Measurements from ENCODE around the gene SLC26A11. TPM values are rescaled to one million over a fixed set of nuclear protein-coding genes. Genes with fewer than 3 reads are reported as not detected.

SLC26A11 gene
- total RNA-seq, 1 donor from 2014 or later, result 51.6 TPM

DNA sequence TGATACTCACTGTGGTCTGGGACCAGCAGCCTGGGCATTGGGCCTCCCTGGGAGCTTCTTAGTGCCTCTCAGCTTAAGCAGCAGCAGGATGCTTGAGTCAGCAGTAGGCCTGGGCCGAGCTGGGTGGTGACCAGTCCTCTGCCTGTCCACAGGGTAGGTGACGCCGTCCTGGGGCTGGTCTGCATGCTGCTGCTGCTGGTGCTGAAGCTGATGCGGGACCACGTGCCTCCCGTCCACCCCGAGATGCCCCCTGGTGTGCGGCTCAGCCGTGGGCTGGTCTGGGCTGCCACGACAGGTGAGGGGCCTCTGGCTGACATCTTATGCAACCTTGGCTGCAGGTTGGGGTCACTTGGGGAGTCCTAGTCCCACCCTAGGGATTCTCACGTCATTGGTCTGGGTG lies 7.4 kb downstream of the SLC26A11 start:
- H3K4me1 ChIP-seq, result no peaks in the 10 kb centered on the region
- H3K4me3 ChIP-seq, result no peak overlapping the region
- DNase-seq (no peak), ATAC-seq (no peak)
- H3K9me3 ChIP-seq, result peaks cover 1% of the 10 kb centered on the region
- H3K27ac ChIP-seq, result no peak overlapping the region
- no peak for TF ChIP-seq CTCF (IDR thresholded peaks at IDR 0.05)
- peaks cover 7% of the 10 kb centered on the region for H3K36me3 ChIP-seq
- H3K27me3 ChIP-seq, result no peaks in the 10 kb centered on the region
- intact Hi-C loops (cut with DNase I), result no loop called here

GRCh38 chr17:80228477-80228876 lies 8.2 kb downstream of the SLC26A11 start:
- Histone ChIP-seq H3K9me3 (peaks cover 8% of the 10 kb centered on the region), H3K36me3 (peaks cover 7% of the 10 kb centered on the region), H3K4me1 (no peaks in the 10 kb centered on the region), H3K4me3 (no peak overlapping the region), H3K27me3 (no peaks in the 10 kb centered on the region), H3K27ac (no peak overlapping the region)
- no peak for TF ChIP-seq CTCF (IDR thresholded peaks at IDR 0.05)
- ATAC-seq (no peak), DNase-seq (no peak)
- intact Hi-C loops (cut with DNase I), result no loop called here

- Histone ChIP-seq H3K27ac (no peak overlapping the region), H3K4me1 (no peaks in the 10 kb centered on the region), H3K9me3 (peaks cover 8% of the 10 kb centered on the region), H3K4me3 (no peak overlapping the region), H3K36me3 (peaks cover 7% of the 10 kb centered on the region), H3K27me3 (no peaks in the 10 kb centered on the region)
- intact Hi-C loops (cut with DNase I), result no loop called here
- no peak for TF ChIP-seq CTCF (IDR thresholded peaks at IDR 0.05)
- DNase-seq (no peak), ATAC-seq (no peak)
These were observed 8.8 kb downstream of the SLC26A11 start for GRCh38 chr17:80229011-80229410.

DNA sequence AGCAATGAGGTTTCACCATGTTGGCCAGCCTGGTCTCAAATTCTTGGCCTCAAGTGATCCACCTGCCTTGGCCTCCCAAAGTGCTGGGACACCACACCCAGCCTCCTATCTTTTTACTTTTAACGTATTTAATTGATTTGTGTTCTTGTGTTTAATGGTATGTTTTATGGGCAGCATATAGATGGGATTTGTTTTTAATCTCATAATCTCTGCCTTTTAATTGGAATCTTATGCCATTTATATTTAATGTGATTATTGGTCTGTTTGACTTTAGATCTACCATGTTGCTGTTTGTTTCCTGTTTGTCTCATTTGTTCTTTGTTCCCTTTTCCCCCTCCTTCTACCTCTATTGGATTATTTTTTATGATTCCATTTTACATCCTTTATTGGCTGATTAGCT lies 12.2 kb downstream of the SLC26A11 start:
- TF ChIP-seq CTCF (IDR thresholded peaks at IDR 0.05), result no peak
- intact Hi-C loops (cut with DNase I), result no loop called here

DNA sequence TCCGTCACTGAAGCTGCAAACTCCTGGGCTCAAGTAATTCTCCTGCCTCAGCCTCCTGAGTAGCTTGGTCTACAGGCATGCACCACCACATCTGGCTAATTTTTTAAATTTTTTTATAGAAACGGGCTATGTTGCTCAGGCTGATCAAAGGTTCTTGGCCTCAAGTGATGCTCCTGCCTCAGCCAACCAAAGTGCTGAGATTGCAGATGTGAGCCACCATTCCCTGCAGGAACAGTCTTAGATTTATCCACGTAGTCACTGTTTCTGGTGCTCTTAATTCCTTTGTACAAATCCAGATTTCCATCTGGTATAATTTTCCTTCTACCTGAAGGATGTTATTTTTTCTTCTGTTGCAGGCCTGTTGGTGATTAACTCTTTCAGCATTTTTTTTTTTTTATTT lies 13.0 kb downstream of the SLC26A11 start:
- Histone ChIP-seq H3K27me3 (no peaks in the 10 kb centered on the region), H3K36me3 (peaks cover 32% of the 10 kb centered on the region), H3K4me1 (no peaks in the 10 kb centered on the region), H3K9me3 (peaks cover 8% of the 10 kb centered on the region), H3K27ac (no peak overlapping the region), H3K4me3 (no peak overlapping the region)
- DNase-seq, result no peak
- TF ChIP-seq CTCF (IDR thresholded peaks at IDR 0.05), result no peak
- ATAC-seq, result no peak
- intact Hi-C loops (cut with DNase I), result no loop called here

More for the DNA sequence above, 12.2 kb downstream of the SLC26A11 start:
- Histone ChIP-seq H3K4me1 (no peaks in the 10 kb centered on the region), H3K9me3 (peaks cover 8% of the 10 kb centered on the region), H3K27ac (no peak overlapping the region), H3K36me3 (peaks cover 31% of the 10 kb centered on the region), H3K4me3 (no peak overlapping the region), H3K27me3 (no peaks in the 10 kb centered on the region)
- ATAC-seq, result no peak
- no peak for DNase-seq

DNA sequence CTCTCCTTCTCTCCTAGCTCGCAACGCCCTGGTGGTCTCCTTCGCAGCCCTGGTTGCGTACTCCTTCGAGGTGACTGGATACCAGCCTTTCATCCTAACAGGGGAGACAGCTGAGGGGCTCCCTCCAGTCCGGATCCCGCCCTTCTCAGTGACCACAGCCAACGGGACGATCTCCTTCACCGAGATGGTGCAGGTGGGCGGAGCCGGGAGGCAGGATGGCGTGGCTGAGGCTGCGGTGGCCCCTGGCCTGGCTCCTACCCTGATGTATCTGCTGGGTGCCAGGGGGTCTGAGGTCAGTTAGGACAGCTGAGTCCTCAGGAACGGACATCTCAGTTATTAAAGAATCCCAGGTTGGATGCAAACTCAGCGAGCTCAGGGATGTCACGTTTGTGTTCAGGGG lies 16.7 kb downstream of the SLC26A11 start:
- Histone ChIP-seq H3K9me3 (peaks cover 8% of the 10 kb centered on the region), H3K27ac (no peak overlapping the region), H3K36me3 (peaks cover 52% of the 10 kb centered on the region), H3K27me3 (no peaks in the 10 kb centered on the region), H3K4me3 (no peak overlapping the region), H3K4me1 (no peaks in the 10 kb centered on the region)
- intact Hi-C loops (cut with DNase I), result no loop called here
- ATAC-seq, result no peak
- TF ChIP-seq CTCF (IDR thresholded peaks at IDR 0.05), result no peak
- no peak for DNase-seq
